IPS-18a (cell line): ENCODE results near the gene PPM1G.

Source experiments
- H3K27ac ChIP-seq: one replicate; pipeline ENCODE4 v1.5.1; 2013; ENCODE audit warnings: low read length
- H3K27me3 ChIP-seq: one replicate; pipeline ENCODE4 v1.6.1; 2013; ENCODE audit warnings: mild to moderate bottlenecking, low read length; ENCODE audit not compliant: control insufficient read depth, insufficient read depth
- H3K36me3 ChIP-seq: one replicate; pipeline ENCODE4 v1.6.1; 2013; ENCODE audit warnings: low read depth, low read length; ENCODE audit not compliant: control insufficient read depth
- H3K4me1 ChIP-seq: one replicate; pipeline ENCODE4 v1.6.1; 2013; ENCODE audit warnings: low read depth, low read length; ENCODE audit not compliant: control insufficient read depth
- H3K4me3 ChIP-seq: one replicate; pipeline ENCODE4 v1.5.1; 2013; ENCODE audit warnings: low read length
- H3K9ac ChIP-seq: one replicate; pipeline ENCODE4 v1.6.1; 2013; ENCODE audit warnings: mild to moderate bottlenecking, low read length, moderate library complexity
- H3K9me3 ChIP-seq: one replicate; pipeline ENCODE4 v1.6.1; 2013; ENCODE audit warnings: low read depth, low read length; ENCODE audit not compliant: control insufficient read depth

The PPM1G gene

DNA sequence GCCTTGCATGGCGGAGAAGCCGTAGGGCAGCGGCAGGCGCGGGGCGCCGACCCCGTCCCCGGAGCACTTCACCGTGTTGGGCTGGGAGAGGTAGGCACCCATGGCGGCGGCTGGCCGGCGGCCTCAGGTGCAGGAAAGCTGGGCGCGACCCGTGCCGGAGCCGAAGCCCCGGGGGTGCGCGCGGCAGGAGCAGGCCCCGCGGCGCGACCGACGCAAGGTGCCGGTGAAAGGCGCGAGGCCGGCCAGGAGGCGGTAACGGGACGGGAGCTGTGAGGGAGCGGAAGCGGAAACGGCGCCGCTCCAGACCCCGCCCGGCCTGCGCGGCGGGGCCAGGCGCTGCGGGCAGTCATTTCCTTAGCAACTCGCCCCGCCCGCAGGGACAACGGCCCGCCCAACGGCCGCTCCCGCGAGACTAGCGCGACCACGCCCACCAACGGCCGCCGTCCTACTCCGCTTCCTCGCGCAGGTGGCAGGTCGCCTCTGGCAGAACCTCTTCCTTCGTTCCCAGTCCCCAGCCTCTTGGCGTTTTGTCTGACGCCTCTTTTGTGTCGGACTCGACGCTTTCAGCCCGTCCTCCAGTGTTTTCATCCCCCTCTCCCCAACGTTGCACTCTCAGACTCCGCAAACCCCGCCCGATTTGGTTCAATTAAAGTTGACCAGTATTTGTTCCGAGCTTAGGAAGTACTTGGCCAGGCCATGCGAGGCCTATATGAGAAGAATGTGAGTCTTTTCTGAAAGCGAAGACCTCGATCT is at the start of gene PPM1G:
PPM1G (minus strand) TSS at position 271 of the 753 bp plus-strand sequence; CDS start at position 102, 169 bp downstream.
- Histone ChIP-seq H3K9ac (peak within 1 kb of the TSS; percentile 91), H3K4me3 (peak within 1 kb of the TSS; percentile 79), H3K27ac (peak within 1 kb of the TSS; percentile 74), H3K27me3 (no peaks in the 10 kb centered on the region), H3K9me3 (no peaks in the 10 kb centered on the region), H3K36me3 (no peaks in the 10 kb centered on the region), H3K4me1 (peaks cover 5% of the 10 kb centered on the region)

GRCh38 chr2:27453968-27454367 is 44.6 kb upstream of the PPM1G start:
- Histone ChIP-seq H3K36me3 (peaks cover 6% of the 10 kb centered on the region), H3K4me3 (no peak overlapping the region), H3K9me3 (no peaks in the 10 kb centered on the region), H3K9ac (no peak overlapping the region), H3K4me1 (no peaks in the 10 kb centered on the region), H3K27me3 (no peaks in the 10 kb centered on the region), H3K27ac (no peak overlapping the region)

- Histone ChIP-seq H3K36me3 (peaks cover 7% of the 10 kb centered on the region), H3K27ac (no peak overlapping the region), H3K9ac (no peak overlapping the region), H3K27me3 (no peaks in the 10 kb centered on the region), H3K9me3 (no peaks in the 10 kb centered on the region), H3K4me3 (no peak overlapping the region), H3K4me1 (no peaks in the 10 kb centered on the region)
These were observed 41.7 kb upstream of the PPM1G start for GRCh38 chr2:27451095-27451494.

GRCh38 chr2:27448381-27448780 is 39.0 kb upstream of the PPM1G start:
- peaks cover 7% of the 10 kb centered on the region for H3K36me3 ChIP-seq
- no peak overlapping the region for H3K27ac ChIP-seq
- no peaks in the 10 kb centered on the region for H3K9me3 ChIP-seq
- H3K4me1 ChIP-seq: no peaks in the 10 kb centered on the region
- H3K9ac ChIP-seq: no peak overlapping the region
- no peaks in the 10 kb centered on the region for H3K27me3 ChIP-seq
- no peak overlapping the region for H3K4me3 ChIP-seq

DNA sequence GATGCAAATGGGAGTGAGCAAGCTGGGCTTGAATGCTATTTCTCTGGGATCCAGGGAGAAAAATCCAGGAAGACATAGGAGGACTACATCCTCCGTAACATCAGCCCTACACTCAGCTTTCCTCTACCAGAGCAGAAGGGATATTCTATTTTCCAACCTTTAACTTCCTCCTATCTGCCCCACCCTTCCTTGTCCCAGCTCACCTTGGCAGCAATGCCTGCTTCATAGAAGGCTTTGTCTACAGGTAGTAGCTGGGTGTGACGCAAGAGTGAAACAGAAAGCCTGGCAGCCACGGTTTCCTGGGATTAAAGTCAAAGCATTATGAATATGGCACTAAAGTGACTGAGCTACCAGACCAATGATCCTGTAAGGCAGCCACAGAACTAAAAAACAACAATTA is 36.7 kb upstream of the PPM1G start:
- Histone ChIP-seq H3K4me1 (peaks cover 3% of the 10 kb centered on the region), H3K27me3 (no peaks in the 10 kb centered on the region), H3K4me3 (no peak overlapping the region), H3K27ac (no peak overlapping the region), H3K9ac (no peak overlapping the region), H3K9me3 (no peaks in the 10 kb centered on the region), H3K36me3 (peaks cover 8% of the 10 kb centered on the region)

- Histone ChIP-seq H3K27ac (no peak overlapping the region), H3K4me1 (peaks cover 3% of the 10 kb centered on the region), H3K36me3 (peaks cover 13% of the 10 kb centered on the region)
These were observed 36.2 kb upstream of the PPM1G start for GRCh38 chr2:27445615-27446014.

DNA sequence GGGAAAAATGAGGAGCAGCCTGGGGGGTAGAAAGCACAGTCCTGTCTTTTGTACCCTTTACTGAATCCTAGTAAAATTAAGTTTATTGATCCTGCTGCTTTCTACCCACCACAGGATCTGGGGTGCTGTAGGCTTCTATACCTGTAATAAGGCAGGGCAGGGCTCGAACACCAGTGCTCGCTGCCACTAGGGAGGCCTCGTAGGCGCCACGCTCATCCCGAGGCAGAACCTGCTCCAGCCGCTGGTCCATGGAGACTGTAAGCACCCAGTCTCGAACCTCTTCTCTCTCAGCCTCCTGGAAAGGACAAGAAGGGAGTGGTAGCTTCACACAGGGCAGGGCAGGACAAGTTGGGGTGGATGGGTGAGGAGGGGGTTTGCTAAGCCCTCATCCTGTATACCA is 35.8 kb upstream of the PPM1G start:
- Histone ChIP-seq H3K27me3 (no peaks in the 10 kb centered on the region), H3K36me3 (peaks cover 17% of the 10 kb centered on the region), H3K4me3 (no peak overlapping the region), H3K27ac (no peak overlapping the region), H3K9me3 (no peaks in the 10 kb centered on the region), H3K4me1 (peaks cover 3% of the 10 kb centered on the region), H3K9ac (no peak overlapping the region)

More at GRCh38 chr2:27445615-27446014, 36.2 kb upstream of the PPM1G start:
- no peak overlapping the region for H3K4me3 ChIP-seq
- H3K27me3 ChIP-seq: no peaks in the 10 kb centered on the region
- no peaks in the 10 kb centered on the region for H3K9me3 ChIP-seq
- no peak overlapping the region for H3K9ac ChIP-seq

- Histone ChIP-seq H3K27ac (no peak overlapping the region), H3K4me1 (peaks cover 3% of the 10 kb centered on the region), H3K9me3 (no peaks in the 10 kb centered on the region), H3K4me3 (peak overlapping the region; percentile 63), H3K9ac (peak overlapping the region; percentile 73), H3K27me3 (no peaks in the 10 kb centered on the region), H3K36me3 (peaks cover 26% of the 10 kb centered on the region)
These were observed 33.5 kb upstream of the PPM1G start for GRCh38 chr2:27442920-27443282.

- no peaks in the 10 kb centered on the region for H3K27me3 ChIP-seq
- no peaks in the 10 kb centered on the region for H3K9me3 ChIP-seq
- peak within 1 kb of the TSS; percentile 63 for H3K4me3 ChIP-seq
- H3K4me1 ChIP-seq: peaks cover 3% of the 10 kb centered on the region
- peaks cover 28% of the 10 kb centered on the region for H3K36me3 ChIP-seq
- no peak within 1 kb of the TSS for H3K27ac ChIP-seq
- peak within 1 kb of the TSS; percentile 73 for H3K9ac ChIP-seq
These were observed 32.8 kb upstream of the PPM1G start, which contains the start of gene KRTCAP3 for GRCh38 chr2:27441958-27442919. Gene KRTCAP3 (plus strand): TSS chr2:27442381. CDS start chr2:27442413, 32 bp downstream.

DNA sequence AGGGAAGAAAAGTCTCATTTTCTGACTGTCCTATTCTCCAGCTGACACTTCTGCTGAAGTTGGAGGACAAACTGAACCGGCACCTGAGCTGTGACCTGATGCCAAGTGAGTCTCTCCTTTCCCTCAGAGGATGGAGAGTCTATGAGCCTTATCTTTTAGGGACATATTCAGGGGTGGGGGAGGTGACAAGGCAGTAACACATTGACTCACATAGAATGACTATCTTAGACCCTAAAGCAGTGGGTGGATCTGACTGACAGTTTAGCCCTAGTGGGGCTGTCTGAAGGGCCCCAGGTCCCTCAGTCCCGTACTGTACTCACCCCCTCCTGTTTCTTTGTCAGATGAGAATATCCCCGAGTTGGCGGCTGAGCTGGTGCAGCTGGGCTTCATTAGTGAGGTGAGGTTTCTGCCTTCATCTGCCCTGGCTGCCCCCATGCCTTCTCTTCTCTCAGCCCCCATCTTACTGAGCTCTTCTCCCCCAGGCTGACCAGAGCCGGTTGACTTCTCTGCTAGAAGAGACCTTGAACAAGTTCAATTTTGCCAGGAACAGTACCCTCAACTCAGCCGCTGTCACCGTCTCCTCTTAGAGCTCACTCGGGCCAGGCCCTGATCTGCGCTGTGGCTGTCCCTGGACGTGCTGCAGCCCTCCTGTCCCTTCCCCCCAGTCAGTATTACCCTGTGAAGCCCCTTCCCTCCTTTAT is 32.0 kb upstream of the PPM1G start:
- no peak overlapping the region for H3K9ac ChIP-seq
- H3K4me3 ChIP-seq: no peak overlapping the region
- H3K36me3 ChIP-seq: peaks cover 37% of the 10 kb centered on the region
- no peaks in the 10 kb centered on the region for H3K27me3 ChIP-seq
- peaks cover 3% of the 10 kb centered on the region for H3K4me1 ChIP-seq
- H3K27ac ChIP-seq: no peak overlapping the region
- no peaks in the 10 kb centered on the region for H3K9me3 ChIP-seq

GRCh38 chr2:27435628-27436027 is 26.2 kb upstream of the PPM1G start:
- Histone ChIP-seq H3K9me3 (no peaks in the 10 kb centered on the region), H3K27ac (no peak overlapping the region), H3K27me3 (no peaks in the 10 kb centered on the region), H3K4me3 (no peak overlapping the region), H3K9ac (no peak overlapping the region), H3K4me1 (no peaks in the 10 kb centered on the region), H3K36me3 (peaks cover 60% of the 10 kb centered on the region)
